Right cardiac atrium (tissue), 5 donors: ENCODE data around the gene SELENOM. TPM values are rescaled to one million over a fixed set of nuclear protein-coding genes. Genes with fewer than 3 reads are reported as not detected.
A peak's percentile ranks its signal among the peaks of the same experiment; 100 is the strongest.
"Not testable (repeated sequence)": the region's sequence is repeated elsewhere in the genome, so short reads cannot be mapped to it uniquely, and the experiment has no call there.

ENCODE experiments used
- ATAC-seq, 2 donors: fragments of 200-7000 bp; cut with Tn5 transposase; one replicate each; pipeline versions ENCODE4 v1.8.0 to v1.9.1; 2020; ENCODE audit warnings: moderate library complexity in 2 of 2, mild to moderate bottlenecking in 1 of 2
- DNase-seq, 3 donors: peaks; one replicate each; pipeline ENCODE4 v3.0.0-alpha.2; 2020
- H3K27ac ChIP-seq: one replicate; pipeline ENCODE4 v1.5.1; 2013; ENCODE audit warnings: mild to moderate bottlenecking, low read length, control low read depth, moderate library complexity
- H3K27me3 ChIP-seq: one replicate; pipeline ENCODE4 v1.6.1; 2013; ENCODE audit not compliant: control insufficient read depth, insufficient read depth
- H3K4me1 ChIP-seq: one replicate; pipeline ENCODE4 v1.6.1; 2013; ENCODE audit warnings: low read length; ENCODE audit not compliant: control insufficient read depth, insufficient read depth
- H3K4me3 ChIP-seq: one replicate; pipeline ENCODE4 v1.5.1; 2013; ENCODE audit warnings: low read length, control low read depth
- H3K9me3 ChIP-seq: one replicate; pipeline ENCODE4 v1.6.1; 2013; ENCODE audit warnings: low read length; ENCODE audit not compliant: control insufficient read depth
- WGBS: extraction: QIAGEN DNeasy Blood & Tissue Kit; methylation state at CpG from one replicate; pipeline ENCODE4 v1.1.7; 2013; 5-methylcytosine and 5-hydroxymethylcytosine counted together
- intact Hi-C, 4 donors: fragments of 100-400 bp; cut with DNase I; formaldehyde crosslinking; loops; one replicate each; pipeline versions ENCODE4 v1.11.0 to v1.14.0; 2022 to 2023
- polyA plus RNA-seq: library from polyadenylated mRNA; stranded (reverse); fragments of 200-250 nt; gene quantifications from one replicate; pipeline ENCODE4 v1.2.3, GENCODE V29; 2013
- total RNA-seq, 4 donors: library from RNA; stranded (reverse); fragmentation: NEBNext Ultra II Directional; extraction: Animal tissue kit (Norgen Biotek cat#: 25700); gene quantifications; one replicate each; pipeline ENCODE4 v1.2.1, GENCODE V29; 2021
- donor health status: healthy with polysubstance abuse.
- donor health status: DM: no; HTN: yes; CAD: no.
- donor health status: DM: no; HTN: no; CAD: no.
- donor health status: DM: no; HTN: yes; CAD: no; lungs with severe emphysema.
- donor health status: DM: yes; HTN: yes; CAD: no.

SELENOM gene
- total and polyA plus RNA-seq, 5 donors: 167 to 219 (median 179) TPM

GRCh38 chr22:31078389-31078788, 29.0 kb downstream of the SELENOM start:
- intact Hi-C loops, H3K4me3 ChIP-seq, H3K27ac ChIP-seq, ATAC-seq, H3K4me1 ChIP-seq, H3K27me3 ChIP-seq, H3K9me3 ChIP-seq: not testable (repeated sequence)
- peak in 1 of 3 donors; percentile 35 for DNase-seq
- WGBS: 93% methylated on average over 2 of the region's 2 CpGs

GRCh38 chr22:31077681-31078080, 29.7 kb downstream of the SELENOM start:
- no peaks in the 10 kb centered on the region for H3K9me3 ChIP-seq
- peaks cover 4% of the 10 kb centered on the region for H3K4me1 ChIP-seq
- no peak overlapping the region for H3K27ac ChIP-seq
- no peak overlapping the region for H3K4me3 ChIP-seq
- no peaks in the 10 kb centered on the region for H3K27me3 ChIP-seq
- DNase-seq: peak in 1 of 3 donors; percentile 36
- intact Hi-C loops: no loop called here
- ATAC-seq: no peak
- WGBS: 98% methylated on average over 6 of the region's 6 CpGs

- Histone ChIP-seq H3K9me3 (no peaks in the 10 kb centered on the region), H3K27ac (peak overlapping the region; percentile 76), H3K4me3 (no peak overlapping the region), H3K27me3 (no peaks in the 10 kb centered on the region), H3K4me1 (peaks cover 2% of the 10 kb centered on the region)
- 41% methylated on average over 15 of the region's 15 CpGs for WGBS
- DNase-seq: peak; percentile 96 to 97 (median 97)
- intact Hi-C loops: no loop called here
- ATAC-seq: peak; percentile 90 to 93
These were observed 31.4 kb downstream of the SELENOM start for GRCh38 chr22:31075961-31076360.

- H3K9me3 ChIP-seq, H3K4me1 ChIP-seq, DNase-seq, ATAC-seq, H3K4me3 ChIP-seq, H3K27me3 ChIP-seq, intact Hi-C loops, H3K27ac ChIP-seq: not testable (repeated sequence)
- 61% methylated on average over 5 of the region's 5 CpGs for WGBS
These were observed 33.7 kb downstream of the SELENOM start for GRCh38 chr22:31073545-31074145.

- DNase-seq, H3K4me1 ChIP-seq, H3K27ac ChIP-seq, H3K9me3 ChIP-seq, intact Hi-C loops, ATAC-seq, H3K27me3 ChIP-seq, H3K4me3 ChIP-seq: not testable (repeated sequence)
- WGBS: 69% methylated on average over 9 of the region's 9 CpGs
These were observed 34.2 kb downstream of the SELENOM start for GRCh38 chr22:31073125-31073524.

- H3K4me3 ChIP-seq, DNase-seq, H3K9me3 ChIP-seq, H3K27ac ChIP-seq, intact Hi-C loops, H3K4me1 ChIP-seq, H3K27me3 ChIP-seq: not testable (repeated sequence)
- WGBS: 91% methylated on average over 6 of the region's 6 CpGs
- peak in 1 of 2 donors; percentile 13 for ATAC-seq
These were observed 37.6 kb downstream of the SELENOM start for GRCh38 chr22:31069691-31070314.

- DNase-seq (no peak), ATAC-seq (no peak)
- WGBS: 78% methylated on average over 11 of the region's 11 CpGs
- no peaks in the 10 kb centered on the region for H3K9me3 ChIP-seq
- no peak overlapping the region for H3K4me3 ChIP-seq
- H3K27ac ChIP-seq: no peak overlapping the region
- no peaks in the 10 kb centered on the region for H3K27me3 ChIP-seq
- H3K4me1 ChIP-seq: no peaks in the 10 kb centered on the region
- intact Hi-C loops: no loop called here
These were observed 38.4 kb downstream of the SELENOM start for GRCh38 chr22:31068970-31069369.

GRCh38 chr22:31064369-31064768, 43.0 kb downstream of the SELENOM start:
- intact Hi-C loops: no loop called here

GRCh38 chr22:31062566-31063230, 44.7 kb downstream of the SELENOM start:
- DNase-seq (no peak), ATAC-seq (no peak)
- H3K27me3 ChIP-seq: no peaks in the 10 kb centered on the region
- no peaks in the 10 kb centered on the region for H3K4me1 ChIP-seq
- H3K9me3 ChIP-seq: no peaks in the 10 kb centered on the region
- H3K4me3 ChIP-seq: no peak overlapping the region
- H3K27ac ChIP-seq: no peak overlapping the region
- WGBS: 71% methylated on average over 2 of the region's 2 CpGs
- intact Hi-C loops: no loop called here

More at GRCh38 chr22:31064369-31064768, 43.0 kb downstream of the SELENOM start:
- DNase-seq (no peak), ATAC-seq (no peak)
- no peaks in the 10 kb centered on the region for H3K4me1 ChIP-seq
- WGBS: 91% methylated on average over 6 of the region's 6 CpGs
- no peaks in the 10 kb centered on the region for H3K9me3 ChIP-seq
- H3K27ac ChIP-seq: no peak overlapping the region
- no peak overlapping the region for H3K4me3 ChIP-seq
- no peaks in the 10 kb centered on the region for H3K27me3 ChIP-seq

- ATAC-seq, H3K27me3 ChIP-seq, H3K4me3 ChIP-seq, H3K9me3 ChIP-seq, intact Hi-C loops, H3K4me1 ChIP-seq, H3K27ac ChIP-seq: not testable (repeated sequence)
- 50% methylated on average over 6 of the region's 6 CpGs for WGBS
- peak in 1 of 3 donors; percentile 64 for DNase-seq
These were observed 47.7 kb downstream of the SELENOM start for GRCh38 chr22:31059663-31060062.

- ATAC-seq: no peak
These were observed 50.3 kb downstream of the SELENOM start for GRCh38 chr22:31056986-31057599.

More at GRCh38 chr22:31056986-31057599, 50.3 kb downstream of the SELENOM start:
- H3K4me1 ChIP-seq: no peaks in the 10 kb centered on the region
- H3K4me3 ChIP-seq: no peak overlapping the region
- H3K9me3 ChIP-seq: no peaks in the 10 kb centered on the region
- DNase-seq: no peak
- intact Hi-C loops: no loop called here
- no peaks in the 10 kb centered on the region for H3K27me3 ChIP-seq
- WGBS: 71% methylated on average over 5 of the region's 5 CpGs
- H3K27ac ChIP-seq: no peak overlapping the region
